H1 (cell line): Measurements from ENCODE around the gene LTBP3. TPM values are rescaled to one million over a fixed set of nuclear protein-coding genes. Genes with fewer than 3 reads are reported as not detected.

ENCODE experiments used
- CTCF ChIA-PET: fragments of 300-600 bp; sonication (Branson Sonifier 250); formaldehyde crosslinking; loops from one replicate; lab custom pipeline; 2021; ENCODE audit not compliant: partially characterized antibody; lab: Charles Lee
- POLR2A ChIA-PET: fragments of 300-600 bp; sonication (Branson Sonifier 250); formaldehyde crosslinking; loops from one replicate; lab custom pipeline; 2021; ENCODE audit warnings: inconsistent platforms; ENCODE audit not compliant: partially characterized antibody; lab: Charles Lee
- DNase-seq, 2 experiments: peaks; one replicate each; pipeline versions ENCODE4 v3.0.0 to v3.0.0-alpha.2; 2010 to 2022; ENCODE audit warnings: low spot score in 2 of 2, low read depth in 1 of 2, mixed read lengths in 1 of 2
- FAIRE-seq: peaks from 2 replicates; lab custom pipeline; 2011; peaks lifted over from hg19 to GRCh38; lab: Jason Lieb, UNC
- H2AFZ ChIP-seq: 2 replicates; pipeline ENCODE4 v1.8.1; 2012; ENCODE audit warnings: low read length, inconsistent platforms
- H2AK5ac ChIP-seq: 2 replicates; pipeline ENCODE4 v1.6.1; 2013; ENCODE audit warnings: low read depth, low read length
- H2BK120ac ChIP-seq: replicated peaks from 2 replicates; pipeline ENCODE3; 2013; ENCODE audit warnings: low read depth, low read length, inconsistent platforms
- H2BK12ac ChIP-seq: 2 replicates; pipeline ENCODE4 v1.6.1; 2013; ENCODE audit warnings: low read depth, low read length
- H2BK15ac ChIP-seq: 2 replicates; pipeline ENCODE4 v1.6.1; 2013; ENCODE audit warnings: low read length
- H2BK20ac ChIP-seq: 2 replicates; pipeline ENCODE4 v1.6.1; 2013; ENCODE audit warnings: low read length
- H2BK5ac ChIP-seq: 2 replicates; pipeline ENCODE4 v1.6.1; 2013; ENCODE audit warnings: low read depth, low read length
- H3K14ac ChIP-seq: 2 replicates; pipeline ENCODE4 v1.6.1; 2013; ENCODE audit warnings: inconsistent platforms; ENCODE audit not compliant: insufficient read length
- H3K18ac ChIP-seq: 2 replicates; pipeline ENCODE4 v1.6.1; 2013; ENCODE audit warnings: low read length; ENCODE audit errors: extremely low read depth
- H3K23ac ChIP-seq: 2 replicates; pipeline ENCODE4 v1.6.1; 2013; ENCODE audit warnings: inconsistent platforms; ENCODE audit not compliant: insufficient read length
- H3K23me2 ChIP-seq: 2 replicates; pipeline ENCODE4 v1.6.1; 2013; ENCODE audit warnings: low read depth, low read length
- H3K27ac ChIP-seq: 2 replicates; pipeline ENCODE4 v1.6.1; 2011; ENCODE audit warnings: low read depth, low read length, inconsistent platforms
- H3K27me3 ChIP-seq, 4 experiments: replicated peaks in 1 of 4; 1 replicate in 1 of 4; 2 replicates in 3 of 4; pipeline versions ENCODE4 v1.6.1 to v1.8.1; 2011 to 2013; ENCODE audit warnings: low read length in 3 of 4, mild to moderate bottlenecking in 3 of 4, inconsistent platforms in 2 of 4, mixed read lengths in 2 of 4, moderate library complexity in 1 of 4; ENCODE audit not compliant: control insufficient read depth in 3 of 4, insufficient read depth in 3 of 4; ENCODE audit errors: extremely low read depth in 1 of 4
- H3K36me3 ChIP-seq, 4 experiments: 2 replicates each; pipeline versions ENCODE4 v1.6.1 to v1.8.1; 2011 to 2013; ENCODE audit warnings: mild to moderate bottlenecking in 4 of 4, low read length in 3 of 4, moderate library complexity in 2 of 4, control low read depth in 1 of 4, inconsistent platforms in 1 of 4; ENCODE audit not compliant: insufficient read depth in 4 of 4, control insufficient read depth in 2 of 4
- H3K4ac ChIP-seq: replicated peaks from 2 replicates; pipeline ENCODE3; 2013; ENCODE audit warnings: low read length, low read depth, mixed read lengths, inconsistent platforms; ENCODE audit not compliant: insufficient read length
- H3K4me1 ChIP-seq, 4 experiments: replicated peaks in 1 of 4; 1 replicate in 1 of 4; 2 replicates in 3 of 4; pipeline versions ENCODE4 v1.6.1 to v1.8.1; 2011 to 2013; ENCODE audit warnings: low read length in 3 of 4, inconsistent platforms in 2 of 4, mixed read lengths in 1 of 4; ENCODE audit not compliant: insufficient read depth in 4 of 4, control insufficient read depth in 3 of 4
- H3K4me2 ChIP-seq, 2 experiments: 2 replicates each; pipeline versions ENCODE4 v1.6.1 to v1.8.1; 2011 to 2013; ENCODE audit warnings: low read depth in 2 of 2, low read length in 2 of 2, control low read depth in 1 of 2, inconsistent platforms in 1 of 2, mild to moderate bottlenecking in 1 of 2; ENCODE audit not compliant: insufficient read depth in 1 of 2
- H3K4me3 ChIP-seq, 4 experiments: fragments of 200-600, 300-600 bp in 1 of 4; sonication (generic), shearing (Covaris generic), sonication (Bioruptor Twin) in 1 of 4; 2 replicates each; pipeline versions ENCODE4 v1.5.1 to v1.8.1; 2011 to 2016; ENCODE audit warnings: low read length in 4 of 4, low read depth in 3 of 4, control low read depth in 2 of 4, inconsistent platforms in 2 of 4, mild to moderate bottlenecking in 2 of 4, mixed read lengths in 1 of 4, moderate library complexity in 1 of 4; ENCODE audit not compliant: insufficient read depth in 2 of 4; ENCODE audit errors: extremely low read depth in 1 of 4
- H3K56ac ChIP-seq: replicated peaks from 2 replicates; pipeline ENCODE3; 2013; ENCODE audit warnings: low read depth, mild to moderate bottlenecking, mixed read lengths, low read length, inconsistent platforms; ENCODE audit not compliant: insufficient read length
- H3K79me1 ChIP-seq: 2 replicates; pipeline ENCODE4 v1.6.1; 2013; ENCODE audit warnings: low read depth, low read length, control low read depth
- H3K79me2 ChIP-seq, 2 experiments: 2 replicates each; pipeline versions ENCODE4 v1.6.1 to v1.8.1; 2012 to 2013; ENCODE audit warnings: low read length in 2 of 2, mild to moderate bottlenecking in 2 of 2, inconsistent platforms in 1 of 2; ENCODE audit not compliant: insufficient read depth in 2 of 2, control insufficient read depth in 1 of 2
- H3K9ac ChIP-seq, 4 experiments: replicated peaks in 1 of 4; 1 replicate in 1 of 4; 2 replicates in 3 of 4; pipeline versions ENCODE4 v1.6.1 to v1.8.1; 2011 to 2013; ENCODE audit warnings: low read depth in 3 of 4, low read length in 3 of 4, control low read depth in 2 of 4, mild to moderate bottlenecking in 2 of 4, moderate library complexity in 2 of 4, inconsistent platforms in 1 of 4; ENCODE audit errors: extremely low read depth in 1 of 4
- H3K9me3 ChIP-seq, 2 experiments: 2 replicates each; pipeline versions ENCODE4 v1.6.1 to v1.8.1; 2012 to 2013; ENCODE audit warnings: mild to moderate bottlenecking in 2 of 2, moderate library complexity in 2 of 2, control low read depth in 1 of 2, inconsistent platforms in 1 of 2, low read depth in 1 of 2, low read length in 1 of 2, mixed read lengths in 1 of 2; ENCODE audit not compliant: insufficient read depth in 2 of 2
- H4K20me1 ChIP-seq, 2 experiments: replicated peaks in 1 of 2; 2 replicates each; pipeline versions ENCODE3 to v1.8.1; 2011 to 2013; ENCODE audit warnings: inconsistent platforms in 2 of 2, low read length in 2 of 2, mild to moderate bottlenecking in 1 of 2; ENCODE audit not compliant: insufficient read depth in 2 of 2, control insufficient read depth in 1 of 2
- H4K5ac ChIP-seq: 2 replicates; pipeline ENCODE4 v1.6.1; 2013; ENCODE audit warnings: low read length, low read depth, mixed read lengths, inconsistent platforms; ENCODE audit not compliant: insufficient read length
- H4K8ac ChIP-seq: 2 replicates; pipeline ENCODE4 v1.8.0; 2013; ENCODE audit warnings: mild to moderate bottlenecking, moderate library complexity, low read length, inconsistent platforms; ENCODE audit not compliant: insufficient read depth; ENCODE audit errors: extremely low read depth
- H4K91ac ChIP-seq: replicated peaks from 2 replicates; pipeline ENCODE3; 2013; ENCODE audit warnings: low read length, mixed read lengths, inconsistent platforms; ENCODE audit not compliant: insufficient read length
- ASH2L ChIP-seq: fragments of 200-600, 300-600 bp; sonication (generic); IDR thresholded peaks from one replicate; pipeline ENCODE4 v1.7.1; 2017; ENCODE audit warnings: low read length
- EP300 ChIP-seq, 2 experiments: IDR thresholded peaks; 1 replicate in 1 of 2; 2 replicates in 1 of 2; pipeline ENCODE4 v1.6.1; 2011 to 2012; ENCODE audit warnings: low read depth in 2 of 2, low read length in 2 of 2, mild to moderate bottlenecking in 2 of 2, borderline replicate concordance in 1 of 2, inconsistent platforms in 1 of 2, moderate library complexity in 1 of 2
- GABPA ChIP-seq: IDR thresholded peaks from 2 replicates; pipeline ENCODE4 v1.6.1; 2011; ENCODE audit warnings: mild to moderate bottlenecking, low read length, moderate library complexity, borderline replicate concordance; ENCODE audit not compliant: insufficient read depth
- JUND ChIP-seq: IDR thresholded peaks from 2 replicates; pipeline ENCODE4 v1.6.1; 2011; ENCODE audit warnings: mild to moderate bottlenecking, improper control_type of control experiment, low read length
- TAF7 ChIP-seq: optimal IDR thresholded peaks from 2 replicates; pipeline ENCODE3; 2011; ENCODE audit warnings: low read depth, mild to moderate bottlenecking, inconsistent platforms, low read length, moderate library complexity, borderline replicate concordance
- TBP ChIP-seq: IDR thresholded peaks from 2 replicates; pipeline ENCODE4 v1.6.1; 2011; ENCODE audit warnings: low read depth, low read length, improper control_type of control experiment
- TEAD4 ChIP-seq: IDR thresholded peaks from 2 replicates; pipeline ENCODE4 v1.6.1; 2012; ENCODE audit warnings: low read depth, low read length, inconsistent platforms, mixed read lengths
- WGBS, 2 experiments: shearing (Covaris generic) in 1 of 2; methylation state at CpG; one replicate each; pipeline versions ENCODE4 v1.1.6 to v1.1.7; 2013 to 2015; ENCODE audit warnings: low lambda C conversion rate in 2 of 2, mixed read lengths in 2 of 2, inconsistent platforms in 1 of 2, low coverage in 1 of 2, missing lambda C conversion rate in 1 of 2; ENCODE audit not compliant: insufficient replicate concordance in 2 of 2, insufficient coverage in 1 of 2, insufficient read length in 1 of 2; ENCODE audit errors: extremely low coverage in 1 of 2, missing lambda C conversion rate in 1 of 2; 5-methylcytosine and 5-hydroxymethylcytosine counted together
- polyA plus RNA-seq, 7 experiments: library from polyadenylated mRNA; depleted of rRNA in 3 of 7; stranded (reverse) in 5 of 7; unstranded in 2 of 7; fragments of >200 nt in 5 of 7; fragments of 200-250 nt in 2 of 7; gene quantifications; 1 replicate in 5 of 7; 2 replicates in 1 of 7; 4 replicates in 1 of 7; pipeline versions ENCODE4 v1.2.1 to v1.2.3, GENCODE V29; 2011 to 2013; ENCODE audit warnings: missing spikeins in 2 of 7, mixed read lengths in 2 of 7
- total RNA-seq: library from RNA; stranded (reverse); fragmentation: NEBNext Ultra II Directional; extraction: Animal tissue kit (Norgen Biotek cat#: 25700); gene quantifications from 2 replicates; pipeline ENCODE4 v1.2.1, GENCODE V29; 2021
- TF ChIP-seq, protein P1 (sequence below): IDR thresholded peaks from 2 replicates; pipeline ENCODE4 v1.6.1; 2011; ENCODE audit warnings: low read length, improper control_type of control experiment

Gene LTBP3
- total and polyA plus RNA-seq, 2 of the 8 experiments (the other 6 are each of a cell fraction or from before 2014, with no cell fraction given), result 12.8 to 17.8 TPM

DNA sequence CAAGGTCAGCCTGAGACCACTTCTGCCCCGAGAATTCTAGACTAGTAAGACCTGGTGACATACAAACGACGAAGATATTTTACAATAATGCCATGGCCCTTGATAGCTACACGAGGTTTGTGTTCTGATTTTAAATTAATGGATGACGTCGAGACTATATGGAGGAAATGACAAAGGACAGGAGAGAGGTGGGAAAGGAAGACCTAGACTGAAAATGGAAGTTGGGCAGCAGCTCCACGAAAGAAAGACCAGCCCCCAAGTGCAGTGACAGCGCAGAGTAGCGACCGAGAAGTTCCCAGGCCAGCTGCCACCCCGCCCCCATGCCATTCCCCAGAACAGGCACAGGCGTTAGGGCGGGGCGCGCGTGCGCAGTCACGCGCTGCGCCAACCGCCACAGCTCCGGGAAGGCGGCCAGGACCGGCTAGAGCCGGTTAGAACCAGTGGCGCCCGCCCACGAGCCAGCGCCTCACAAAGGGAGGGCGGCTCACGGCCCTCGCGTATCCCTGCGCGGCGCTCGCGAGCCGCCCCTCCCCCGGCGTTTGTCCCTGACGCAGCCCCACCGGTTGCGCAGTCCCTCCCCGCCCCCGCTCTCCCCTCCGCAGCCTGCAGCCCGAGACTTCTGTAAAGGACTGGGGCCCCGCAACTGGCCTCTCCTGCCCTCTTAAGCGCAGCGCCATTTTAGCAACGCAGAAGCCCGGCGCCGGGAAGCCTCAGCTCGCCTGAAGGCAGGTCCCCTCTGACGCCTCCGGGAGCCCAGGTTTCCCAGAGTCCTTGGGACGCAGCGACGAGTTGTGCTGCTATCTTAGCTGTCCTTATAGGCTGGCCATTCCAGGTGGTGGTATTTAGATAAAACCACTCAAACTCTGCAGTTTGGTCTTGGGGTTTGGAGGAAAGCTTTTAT lies 60.8 kb downstream of the LTBP3 start:
- peak; percentile 97 for DNase-seq
- Histone ChIP-seq H2AFZ (no peak overlapping the region), H3K79me2 (peaks cover 28 to 54% of the 10 kb centered on the region in 2 experiments), H4K8ac (peak overlapping the region; percentile 100; the same call in 1 of the 2 replicates), H3K4me1 (peaks cover 7 to 21% (median 12%) of the 10 kb centered on the region in 4 experiments; a peak in 6 of 7 replicates), H3K9me3 (no peaks in the 10 kb centered on the region), H3K9ac (peak overlapping the region; percentile 92 to 99 (median 96)), H3K14ac (no peak overlapping the region), H3K4ac (peak overlapping the region; percentile 97), H2BK12ac (peak overlapping the region; percentile 98), H3K79me1 (no peaks in the 10 kb centered on the region; the same call in 1 of the 2 replicates), H2BK15ac (peak overlapping the region; percentile 83; the same call in 1 of the 2 replicates), H2AK5ac (peak overlapping the region; percentile 99; the same call in 1 of the 2 replicates), H4K5ac (peak overlapping the region; percentile 96), H3K56ac (peak overlapping the region; percentile 96), H2BK20ac (no peak overlapping the region), H3K4me3 (peak overlapping the region; percentile 82 to 100 (median 95)), H3K23me2 (peaks cover 15% of the 10 kb centered on the region), H3K23ac (no peak overlapping the region), H3K27me3 (no peaks in the 10 kb centered on the region), H2BK120ac (peak overlapping the region; percentile 96), H3K18ac (peak overlapping the region; percentile 91), H2BK5ac (peak overlapping the region; percentile 99), H4K20me1 (peaks cover 15 to 20% of the 10 kb centered on the region in 2 experiments), H3K4me2 (peak overlapping the region; percentile 90 to 98), H3K27ac (peak overlapping the region; percentile 99), H3K36me3 (peaks cover 6 to 26% (median 13%) of the 10 kb centered on the region in 4 experiments), H4K91ac (peak overlapping the region; percentile 100)
- CTCF ChIA-PET, result interaction anchor here (0.5 to 29.0 kb wide), 11 partner anchors 9 to 298 kb away, joined by 3 to 809 read pairs (median 5); no protein-coding TSS in a partner anchor
- no peak for FAIRE-seq
- POLR2A ChIA-PET, result interaction anchor here (0.6 to 29.8 kb wide), 44 partner anchors 2 to 407 kb away, joined by 3 to 1569 read pairs (median 6); partner anchors contain the start of genes FAM89B, FAU, FRMD8 and MALAT1
- 5% methylated on average over 44 of the region's 61 CpGs; no CpG with 5 or more reads in 1 of the 2 experiments for WGBS, 2 experiments
- TF ChIP-seq, protein P1, sequence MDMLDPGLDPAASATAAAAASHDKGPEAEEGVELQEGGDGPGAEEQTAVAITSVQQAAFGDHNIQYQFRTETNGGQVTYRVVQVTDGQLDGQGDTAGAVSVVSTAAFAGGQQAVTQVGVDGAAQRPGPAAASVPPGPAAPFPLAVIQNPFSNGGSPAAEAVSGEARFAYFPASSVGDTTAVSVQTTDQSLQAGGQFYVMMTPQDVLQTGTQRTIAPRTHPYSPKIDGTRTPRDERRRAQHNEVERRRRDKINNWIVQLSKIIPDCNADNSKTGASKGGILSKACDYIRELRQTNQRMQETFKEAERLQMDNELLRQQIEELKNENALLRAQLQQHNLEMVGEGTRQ, result no peak
- peak; percentile 96 for TF ChIP-seq TBP
- TF ChIP-seq TEAD4, result 0 out of 2 replicates have a peak, but pooled peaks have one; percentile 54
- TF ChIP-seq ASH2L, result peak; percentile 73
- TF ChIP-seq TAF7, result peak; percentile 97
- TF ChIP-seq GABPA, result no peak
- peak; percentile 37; the same call in 1 of the 2 replicates for TF ChIP-seq JUND
- peak; percentile 47 to 98; a peak in 2 of 3 replicates for TF ChIP-seq EP300 (IDR thresholded peaks at IDR 0.05; ENCODE audit: borderline replicate concordance in 1 of 2, low read depth in 2 of 2, low read length in 2 of 2)
